OCI-LY7 (cell line): ENCODE data around the gene ZSCAN23.

Source experiments
- EZH2phosphoT487 ChIP-seq: fragments of 200-600 bp; sonication (generic); IDR thresholded peaks from 2 replicates; pipeline ENCODE4 v1.6.1; 2018; ENCODE audit warnings: low read depth, borderline replicate concordance, mild to moderate bottlenecking, mixed run types, antibody characterized with exemption, low read length, moderate library complexity, mixed read lengths
- TF ChIP-seq, protein P1 (sequence below): fragments of 200-600 bp; sonication (generic); conservative IDR thresholded peaks from 2 replicates; pipeline ENCODE4 v1.5.1; 2014; ENCODE audit warnings: mild to moderate bottlenecking, antibody characterized with exemption, low read length, moderate library complexity, mixed read lengths

DNA sequence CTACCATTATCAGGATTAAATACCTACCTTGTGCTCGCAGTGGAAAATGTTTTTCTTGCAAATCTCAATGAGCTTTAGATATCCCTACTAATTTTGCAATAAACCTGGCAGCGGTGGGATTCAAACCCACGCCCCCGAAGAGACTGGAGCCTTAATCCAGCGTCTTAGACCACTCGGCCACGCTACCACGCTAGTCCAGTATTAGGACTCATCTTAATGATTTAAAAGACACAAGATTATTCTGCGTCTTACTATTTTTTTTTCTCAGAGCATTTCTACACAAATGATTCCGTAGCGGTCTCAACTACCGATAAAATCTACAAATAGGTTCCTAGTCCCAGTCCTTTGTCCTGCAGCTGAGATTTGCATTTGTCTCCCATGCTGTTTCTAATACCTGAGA is 35.2 kb upstream of the ZSCAN23 start:
- TF ChIP-seq, protein P1, sequence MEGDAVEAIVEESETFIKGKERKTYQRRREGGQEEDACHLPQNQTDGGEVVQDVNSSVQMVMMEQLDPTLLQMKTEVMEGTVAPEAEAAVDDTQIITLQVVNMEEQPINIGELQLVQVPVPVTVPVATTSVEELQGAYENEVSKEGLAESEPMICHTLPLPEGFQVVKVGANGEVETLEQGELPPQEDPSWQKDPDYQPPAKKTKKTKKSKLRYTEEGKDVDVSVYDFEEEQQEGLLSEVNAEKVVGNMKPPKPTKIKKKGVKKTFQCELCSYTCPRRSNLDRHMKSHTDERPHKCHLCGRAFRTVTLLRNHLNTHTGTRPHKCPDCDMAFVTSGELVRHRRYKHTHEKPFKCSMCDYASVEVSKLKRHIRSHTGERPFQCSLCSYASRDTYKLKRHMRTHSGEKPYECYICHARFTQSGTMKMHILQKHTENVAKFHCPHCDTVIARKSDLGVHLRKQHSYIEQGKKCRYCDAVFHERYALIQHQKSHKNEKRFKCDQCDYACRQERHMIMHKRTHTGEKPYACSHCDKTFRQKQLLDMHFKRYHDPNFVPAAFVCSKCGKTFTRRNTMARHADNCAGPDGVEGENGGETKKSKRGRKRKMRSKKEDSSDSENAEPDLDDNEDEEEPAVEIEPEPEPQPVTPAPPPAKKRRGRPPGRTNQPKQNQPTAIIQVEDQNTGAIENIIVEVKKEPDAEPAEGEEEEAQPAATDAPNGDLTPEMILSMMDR: no peak
- TF ChIP-seq EZH2phosphoT487: no peak
